ENCODE data around the gene CLSTN1.

CLSTN1 gene

DNA sequence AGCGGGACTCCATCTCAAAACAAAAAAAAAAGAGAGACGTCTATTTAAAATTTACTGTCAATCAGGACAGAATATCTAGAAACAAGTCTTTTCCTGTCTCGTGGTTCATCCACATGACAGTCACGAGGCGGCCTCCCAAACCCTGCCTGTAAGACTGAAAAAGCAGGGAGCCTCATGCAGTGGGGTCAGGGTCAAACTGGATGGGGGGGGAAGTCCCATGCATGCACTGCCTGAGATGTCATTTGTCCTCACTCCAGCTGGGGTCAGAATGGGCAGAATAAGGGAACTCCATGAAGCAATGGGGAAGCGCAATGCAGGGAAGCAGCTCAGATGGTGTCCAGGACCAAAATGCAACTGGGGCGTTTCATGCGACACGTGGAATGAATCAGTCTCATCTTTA lies 86.7 kb downstream of the CLSTN1 start:
- no peak overlapping the region for H3K4me3 ChIP-seq (ENCODE audit: insufficient read depth, low read length, poor library complexity, severe bottlenecking)
- H3F3A ChIP-seq (ENCODE audit: insufficient read depth) = 0 out of 2 replicates have a peak, but pooled peaks cover 2% of the 10 kb centered on the region
- H3K9me2 ChIP-seq (replicated peaks; ENCODE audit: insufficient read depth, low read length) = no peaks in the 10 kb centered on the region
- no peak for TF ChIP-seq EZH2phosphoT487 (conservative IDR thresholded peaks at IDR 0.05; ENCODE audit: low read length)
- TF ChIP-seq CTCF (IDR thresholded peaks at IDR 0.05; ENCODE audit: insufficient read depth, low read length, poor library complexity, severe bottlenecking) = no peak
- H2AFZ ChIP-seq (ENCODE audit: low read depth, low read length, severe bottlenecking) = no peak overlapping the region
- H3K79me2 ChIP-seq (ENCODE audit: insufficient read depth, low read length) = no peaks in the 10 kb centered on the region
- no peaks in the 10 kb centered on the region for H4K20me1 ChIP-seq (ENCODE audit: low read depth, low read length)
- H3K27me3 ChIP-seq (ENCODE audit: low read length) = no peaks in the 10 kb centered on the region
- peaks cover 30% of the 10 kb centered on the region for H3K36me3 ChIP-seq (ENCODE audit: low read length)
- H3K9me3 ChIP-seq (ENCODE audit: insufficient read depth, low read length) = no peaks in the 10 kb centered on the region
- no peak overlapping the region for H3K4me2 ChIP-seq (ENCODE audit: low read depth, low read length, poor library complexity, severe bottlenecking)
- H3K9ac ChIP-seq (ENCODE audit: low read length) = no peak overlapping the region
- H3K27ac ChIP-seq (ENCODE audit: low read depth, low read length) = no peak overlapping the region

- TF ChIP-seq EZH2phosphoT487 (conservative IDR thresholded peaks at IDR 0.05; ENCODE audit: low read length) = no peak
- no peak for TF ChIP-seq CTCF (IDR thresholded peaks at IDR 0.05; ENCODE audit: insufficient read depth, low read length, poor library complexity, severe bottlenecking)
- H3K36me3 ChIP-seq (ENCODE audit: low read length) = peaks cover 32% of the 10 kb centered on the region
Observed at GRCh38 chr1:9736241-9736640, 87.5 kb downstream of the CLSTN1 start.

GRCh38 chr1:9735800-9736199 lies 88.0 kb downstream of the CLSTN1 start:
- Histone ChIP-seq H3K27ac (ENCODE audit: low read depth, low read length) (no peak overlapping the region), H3K27me3 (ENCODE audit: low read length) (no peaks in the 10 kb centered on the region), H3F3A (ENCODE audit: insufficient read depth) (no peaks in the 10 kb centered on the region), H3K9ac (ENCODE audit: low read length) (no peak overlapping the region), H3K4me2 (ENCODE audit: low read depth, low read length, poor library complexity, severe bottlenecking) (no peak overlapping the region), H3K4me3 (ENCODE audit: insufficient read depth, low read length, poor library complexity, severe bottlenecking) (no peak overlapping the region), H2AFZ (ENCODE audit: low read depth, low read length, severe bottlenecking) (no peak overlapping the region), H3K9me2 (replicated peaks; ENCODE audit: insufficient read depth, low read length) (no peaks in the 10 kb centered on the region), H4K20me1 (ENCODE audit: low read depth, low read length) (no peaks in the 10 kb centered on the region), H3K79me2 (ENCODE audit: insufficient read depth, low read length) (no peaks in the 10 kb centered on the region), H3K9me3 (ENCODE audit: insufficient read depth, low read length) (no peaks in the 10 kb centered on the region), H3K36me3 (ENCODE audit: low read length) (peaks cover 31% of the 10 kb centered on the region)
- no peak for TF ChIP-seq CTCF (IDR thresholded peaks at IDR 0.05; ENCODE audit: insufficient read depth, low read length, poor library complexity, severe bottlenecking)
- TF ChIP-seq EZH2phosphoT487 (conservative IDR thresholded peaks at IDR 0.05; ENCODE audit: low read length) = no peak

More at GRCh38 chr1:9736241-9736640, 87.5 kb downstream of the CLSTN1 start:
- H3K4me3 ChIP-seq (ENCODE audit: insufficient read depth, low read length, poor library complexity, severe bottlenecking) = no peak overlapping the region
- no peaks in the 10 kb centered on the region for H3F3A ChIP-seq (ENCODE audit: insufficient read depth)
- no peaks in the 10 kb centered on the region for H3K27me3 ChIP-seq (ENCODE audit: low read length)
- H3K4me2 ChIP-seq (ENCODE audit: low read depth, low read length, poor library complexity, severe bottlenecking) = no peak overlapping the region
- no peaks in the 10 kb centered on the region for H3K9me3 ChIP-seq (ENCODE audit: insufficient read depth, low read length)
- H3K27ac ChIP-seq (ENCODE audit: low read depth, low read length) = no peak overlapping the region
- no peaks in the 10 kb centered on the region for H3K9me2 ChIP-seq (replicated peaks; ENCODE audit: insufficient read depth, low read length)
- no peak overlapping the region for H2AFZ ChIP-seq (ENCODE audit: low read depth, low read length, severe bottlenecking)
- no peaks in the 10 kb centered on the region for H3K79me2 ChIP-seq (ENCODE audit: insufficient read depth, low read length)
- no peaks in the 10 kb centered on the region for H4K20me1 ChIP-seq (ENCODE audit: low read depth, low read length)
- no peak overlapping the region for H3K9ac ChIP-seq (ENCODE audit: low read length)
